ENCODE measurements around the gene DENND2A.

GRCh38 chr7:140564643-140565042 is 76.0 kb downstream of the DENND2A start:
- TF ChIP-seq, protein P1, sequence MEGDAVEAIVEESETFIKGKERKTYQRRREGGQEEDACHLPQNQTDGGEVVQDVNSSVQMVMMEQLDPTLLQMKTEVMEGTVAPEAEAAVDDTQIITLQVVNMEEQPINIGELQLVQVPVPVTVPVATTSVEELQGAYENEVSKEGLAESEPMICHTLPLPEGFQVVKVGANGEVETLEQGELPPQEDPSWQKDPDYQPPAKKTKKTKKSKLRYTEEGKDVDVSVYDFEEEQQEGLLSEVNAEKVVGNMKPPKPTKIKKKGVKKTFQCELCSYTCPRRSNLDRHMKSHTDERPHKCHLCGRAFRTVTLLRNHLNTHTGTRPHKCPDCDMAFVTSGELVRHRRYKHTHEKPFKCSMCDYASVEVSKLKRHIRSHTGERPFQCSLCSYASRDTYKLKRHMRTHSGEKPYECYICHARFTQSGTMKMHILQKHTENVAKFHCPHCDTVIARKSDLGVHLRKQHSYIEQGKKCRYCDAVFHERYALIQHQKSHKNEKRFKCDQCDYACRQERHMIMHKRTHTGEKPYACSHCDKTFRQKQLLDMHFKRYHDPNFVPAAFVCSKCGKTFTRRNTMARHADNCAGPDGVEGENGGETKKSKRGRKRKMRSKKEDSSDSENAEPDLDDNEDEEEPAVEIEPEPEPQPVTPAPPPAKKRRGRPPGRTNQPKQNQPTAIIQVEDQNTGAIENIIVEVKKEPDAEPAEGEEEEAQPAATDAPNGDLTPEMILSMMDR (IDR thresholded peaks at IDR 0.05; ENCODE audit: low read depth, low read length) = no peak
- TF ChIP-seq, protein P2, sequence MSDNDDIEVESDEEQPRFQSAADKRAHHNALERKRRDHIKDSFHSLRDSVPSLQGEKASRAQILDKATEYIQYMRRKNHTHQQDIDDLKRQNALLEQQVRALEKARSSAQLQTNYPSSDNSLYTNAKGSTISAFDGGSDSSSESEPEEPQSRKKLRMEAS (IDR thresholded peaks at IDR 0.05; ENCODE audit: low read depth, low read length) = no peak
- no peak for TF ChIP-seq POLR2A (IDR thresholded peaks at IDR 0.05; ENCODE audit: extremely low read depth, insufficient read length)
- TF ChIP-seq MYC (IDR thresholded peaks at IDR 0.05; ENCODE audit: low read depth, low read length) = no peak

Data from NB4 (cell line).